ENCODE measurements around the gene RGS9. TPM values are rescaled to one million over a fixed set of nuclear protein-coding genes. Genes with fewer than 3 reads are reported as not detected.

RGS9 gene
- total and polyA plus RNA-seq, 2 experiments from 2014 or later, result 12.8 to 29.6 TPM

DNA sequence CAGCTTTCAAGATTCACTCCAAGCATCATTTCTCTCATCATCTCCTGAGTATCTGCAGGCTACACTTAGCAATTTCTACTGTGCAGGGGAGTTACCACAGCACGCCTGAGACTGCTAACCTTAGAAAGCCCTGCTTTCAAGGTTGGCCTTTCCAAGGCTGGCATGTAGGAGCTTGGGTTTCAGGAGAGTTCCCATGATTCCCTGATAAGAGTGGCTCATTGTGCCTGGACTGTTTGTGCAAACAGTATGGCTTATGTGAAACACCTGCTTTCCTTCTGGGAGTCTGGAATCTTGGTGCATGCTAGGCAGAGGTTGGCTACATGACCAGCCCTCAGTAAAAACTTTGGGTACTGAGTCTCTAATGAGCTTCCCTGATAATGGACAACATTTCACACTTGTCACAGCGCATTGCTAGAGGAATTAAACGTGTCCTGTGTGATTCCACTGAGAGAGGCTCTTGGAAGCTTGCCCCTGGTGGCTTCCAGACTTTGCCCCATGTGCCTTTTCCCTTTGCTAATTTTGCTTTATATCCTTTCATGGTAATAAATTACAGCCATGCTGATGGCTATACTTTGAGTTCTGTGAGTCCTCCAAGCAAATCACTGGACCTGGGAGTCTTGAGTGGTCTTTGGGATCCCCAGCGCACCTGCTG is 19.7 kb upstream of the RGS9 start:
- no peaks in the 10 kb centered on the region for H3K27me3 Mint-ChIP-seq (ENCODE audit: insufficient read depth, low read depth, poor library complexity)
- TF ChIP-seq CREB1 (CRISPR knock-in tag; IDR thresholded peaks at IDR 0.05; ENCODE audit: low read depth) (no peak), JUNB (IDR thresholded peaks at IDR 0.05; ENCODE audit: unreplicated experiment) (no peak), POLR2AphosphoS5 (IDR thresholded peaks at IDR 0.05; ENCODE audit: low read depth) (no peak), STAT1 (IDR thresholded peaks at IDR 0.05; ENCODE audit: unreplicated experiment) (no peak), ZNF331 (CRISPR knock-in tag; IDR thresholded peaks at IDR 0.05; ENCODE audit: low read depth) (no peak), EZH2phosphoT487 (IDR thresholded peaks at IDR 0.05; ENCODE audit: unreplicated experiment) (no peak), EZH2 (IDR thresholded peaks at IDR 0.05; ENCODE audit: low read depth, unreplicated experiment) (no peak), ZNF114 (CRISPR knock-in tag; IDR thresholded peaks at IDR 0.05) (no peak)
- TF ChIP-seq, protein P1, sequence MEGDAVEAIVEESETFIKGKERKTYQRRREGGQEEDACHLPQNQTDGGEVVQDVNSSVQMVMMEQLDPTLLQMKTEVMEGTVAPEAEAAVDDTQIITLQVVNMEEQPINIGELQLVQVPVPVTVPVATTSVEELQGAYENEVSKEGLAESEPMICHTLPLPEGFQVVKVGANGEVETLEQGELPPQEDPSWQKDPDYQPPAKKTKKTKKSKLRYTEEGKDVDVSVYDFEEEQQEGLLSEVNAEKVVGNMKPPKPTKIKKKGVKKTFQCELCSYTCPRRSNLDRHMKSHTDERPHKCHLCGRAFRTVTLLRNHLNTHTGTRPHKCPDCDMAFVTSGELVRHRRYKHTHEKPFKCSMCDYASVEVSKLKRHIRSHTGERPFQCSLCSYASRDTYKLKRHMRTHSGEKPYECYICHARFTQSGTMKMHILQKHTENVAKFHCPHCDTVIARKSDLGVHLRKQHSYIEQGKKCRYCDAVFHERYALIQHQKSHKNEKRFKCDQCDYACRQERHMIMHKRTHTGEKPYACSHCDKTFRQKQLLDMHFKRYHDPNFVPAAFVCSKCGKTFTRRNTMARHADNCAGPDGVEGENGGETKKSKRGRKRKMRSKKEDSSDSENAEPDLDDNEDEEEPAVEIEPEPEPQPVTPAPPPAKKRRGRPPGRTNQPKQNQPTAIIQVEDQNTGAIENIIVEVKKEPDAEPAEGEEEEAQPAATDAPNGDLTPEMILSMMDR (conservative IDR thresholded peaks at IDR 0.05; ENCODE audit: low read depth in 2 of 2), result no peak
- TF ChIP-seq, protein P2, sequence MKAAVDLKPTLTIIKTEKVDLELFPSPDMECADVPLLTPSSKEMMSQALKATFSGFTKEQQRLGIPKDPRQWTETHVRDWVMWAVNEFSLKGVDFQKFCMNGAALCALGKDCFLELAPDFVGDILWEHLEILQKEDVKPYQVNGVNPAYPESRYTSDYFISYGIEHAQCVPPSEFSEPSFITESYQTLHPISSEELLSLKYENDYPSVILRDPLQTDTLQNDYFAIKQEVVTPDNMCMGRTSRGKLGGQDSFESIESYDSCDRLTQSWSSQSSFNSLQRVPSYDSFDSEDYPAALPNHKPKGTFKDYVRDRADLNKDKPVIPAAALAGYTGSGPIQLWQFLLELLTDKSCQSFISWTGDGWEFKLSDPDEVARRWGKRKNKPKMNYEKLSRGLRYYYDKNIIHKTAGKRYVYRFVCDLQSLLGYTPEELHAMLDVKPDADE (IDR thresholded peaks at IDR 0.05), result no peak
- TF ChIP-seq, protein P3, sequence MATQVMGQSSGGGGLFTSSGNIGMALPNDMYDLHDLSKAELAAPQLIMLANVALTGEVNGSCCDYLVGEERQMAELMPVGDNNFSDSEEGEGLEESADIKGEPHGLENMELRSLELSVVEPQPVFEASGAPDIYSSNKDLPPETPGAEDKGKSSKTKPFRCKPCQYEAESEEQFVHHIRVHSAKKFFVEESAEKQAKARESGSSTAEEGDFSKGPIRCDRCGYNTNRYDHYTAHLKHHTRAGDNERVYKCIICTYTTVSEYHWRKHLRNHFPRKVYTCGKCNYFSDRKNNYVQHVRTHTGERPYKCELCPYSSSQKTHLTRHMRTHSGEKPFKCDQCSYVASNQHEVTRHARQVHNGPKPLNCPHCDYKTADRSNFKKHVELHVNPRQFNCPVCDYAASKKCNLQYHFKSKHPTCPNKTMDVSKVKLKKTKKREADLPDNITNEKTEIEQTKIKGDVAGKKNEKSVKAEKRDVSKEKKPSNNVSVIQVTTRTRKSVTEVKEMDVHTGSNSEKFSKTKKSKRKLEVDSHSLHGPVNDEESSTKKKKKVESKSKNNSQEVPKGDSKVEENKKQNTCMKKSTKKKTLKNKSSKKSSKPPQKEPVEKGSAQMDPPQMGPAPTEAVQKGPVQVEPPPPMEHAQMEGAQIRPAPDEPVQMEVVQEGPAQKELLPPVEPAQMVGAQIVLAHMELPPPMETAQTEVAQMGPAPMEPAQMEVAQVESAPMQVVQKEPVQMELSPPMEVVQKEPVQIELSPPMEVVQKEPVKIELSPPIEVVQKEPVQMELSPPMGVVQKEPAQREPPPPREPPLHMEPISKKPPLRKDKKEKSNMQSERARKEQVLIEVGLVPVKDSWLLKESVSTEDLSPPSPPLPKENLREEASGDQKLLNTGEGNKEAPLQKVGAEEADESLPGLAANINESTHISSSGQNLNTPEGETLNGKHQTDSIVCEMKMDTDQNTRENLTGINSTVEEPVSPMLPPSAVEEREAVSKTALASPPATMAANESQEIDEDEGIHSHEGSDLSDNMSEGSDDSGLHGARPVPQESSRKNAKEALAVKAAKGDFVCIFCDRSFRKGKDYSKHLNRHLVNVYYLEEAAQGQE (IDR thresholded peaks at IDR 0.05; ENCODE audit: unreplicated experiment), result no peak

More for the DNA sequence above, 19.7 kb upstream of the RGS9 start:
- ATAC-seq, result no peak
- Histone ChIP-seq H3K4me3 (no peak overlapping the region), H3K4me2 (no peak overlapping the region), H3K9me2 (ENCODE audit: insufficient read depth) (peaks cover 7% of the 10 kb centered on the region; the same call in 1 of the 2 replicates), H3K27ac (ENCODE audit: low read depth) (no peak overlapping the region), H3K36me3 (ENCODE audit: insufficient read depth) (no peaks in the 10 kb centered on the region), H3K27me3 (ENCODE audit: insufficient read depth) (no peaks in the 10 kb centered on the region), H2AFZ (no peak overlapping the region), H3K4me1 (ENCODE audit: insufficient read depth) (no peaks in the 10 kb centered on the region), H3F3A (replicated peaks; ENCODE audit: low read depth) (no peaks in the 10 kb centered on the region), H3K79me2 (replicated peaks; ENCODE audit: insufficient read depth) (no peaks in the 10 kb centered on the region), H4K20me1 (replicated peaks; ENCODE audit: insufficient read depth) (no peaks in the 10 kb centered on the region)
- Mint-ChIP-seq H3K27ac (no peak overlapping the region), H3K4me1 (no peaks in the 10 kb centered on the region; the same call in 2 of the 3 replicates), H3K36me3 (ENCODE audit: low read depth) (no peaks in the 10 kb centered on the region), H3K4me3 (no peak overlapping the region), H3K9me3 (no peaks in the 10 kb centered on the region)
- DNase-seq (ENCODE audit: low spot score), result no peak
